GM18870 (cell line): ENCODE data around the gene TNRC6C.
"Not testable (repeated sequence)": the region's sequence is repeated elsewhere in the genome, so short reads cannot be mapped to it uniquely, and the experiment has no call there.

Experiments
- ATAC-seq: cut with Tn5 transposase; IDR thresholded peaks from one replicate; pipeline ENCODE4 v1.9.1; 2021; ENCODE audit warnings: moderate library complexity; ENCODE audit not compliant: unreplicated experiment

The TNRC6C gene

DNA sequence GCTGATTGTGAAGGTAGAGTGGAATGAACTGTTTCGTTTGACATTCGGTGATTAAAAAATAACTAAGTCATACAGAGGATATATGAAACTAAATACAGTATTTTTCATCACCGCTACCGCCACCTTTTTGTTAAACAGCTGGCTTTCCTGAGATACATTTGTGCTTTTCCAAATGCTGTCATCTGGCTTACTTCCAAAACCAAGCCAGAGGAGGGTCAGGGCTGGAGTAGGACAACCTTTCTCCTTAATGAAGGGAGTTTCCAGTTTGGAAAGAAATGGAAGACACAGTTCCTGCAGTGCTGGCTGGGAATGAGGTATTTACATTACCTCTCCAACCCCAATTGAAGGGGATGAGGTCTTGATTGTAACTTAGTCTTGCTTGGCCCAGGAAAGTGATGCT, 3.2 kb downstream of the TNRC6C start:
- ATAC-seq: no peak

DNA sequence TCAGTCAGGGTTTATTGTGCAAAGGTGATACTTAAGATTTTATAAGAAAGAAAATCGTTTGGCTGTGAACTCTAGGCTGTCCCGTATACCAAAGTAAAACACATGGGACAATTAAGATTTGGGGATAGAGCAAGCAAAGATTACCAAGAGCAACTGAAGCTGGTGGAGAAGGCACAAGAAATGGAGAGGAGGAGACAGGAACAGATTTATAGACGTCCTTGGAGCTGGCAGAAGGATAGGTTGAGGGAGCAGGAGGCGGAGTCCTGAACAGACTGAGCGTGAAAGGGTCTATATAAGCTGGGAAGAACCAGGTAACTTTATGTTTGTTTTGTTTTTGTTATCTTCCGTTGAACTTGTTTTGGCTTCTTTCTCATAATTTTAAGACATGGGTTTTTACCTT, 3.8 kb downstream of the TNRC6C start:
- no peak for ATAC-seq

DNA sequence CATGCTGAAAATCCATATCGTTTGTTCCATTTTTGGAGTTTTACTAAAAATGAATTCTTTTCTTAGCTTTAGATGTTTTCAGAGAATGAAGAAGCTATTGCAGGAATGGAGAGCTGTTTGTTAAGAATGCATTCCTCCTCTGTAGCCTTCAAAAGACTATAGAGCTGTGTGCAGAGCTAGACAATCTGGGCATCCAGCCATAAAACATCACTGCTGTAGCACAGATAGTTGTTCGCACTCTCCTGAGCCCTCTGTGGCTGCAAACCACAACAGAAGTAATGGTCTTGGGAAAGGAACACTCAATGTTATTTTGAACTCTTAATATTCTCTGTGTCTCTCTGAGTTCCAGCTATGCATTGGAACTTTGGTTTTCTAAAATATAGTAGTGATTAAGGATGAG, 4.9 kb downstream of the TNRC6C start:
- ATAC-seq: no peak

- no peak for ATAC-seq
These were observed 6.8 kb downstream of the TNRC6C start for GRCh38 chr17:77965352-77965751.

GRCh38 chr17:77966476-77966875, 8.0 kb downstream of the TNRC6C start:
- no peak for ATAC-seq

DNA sequence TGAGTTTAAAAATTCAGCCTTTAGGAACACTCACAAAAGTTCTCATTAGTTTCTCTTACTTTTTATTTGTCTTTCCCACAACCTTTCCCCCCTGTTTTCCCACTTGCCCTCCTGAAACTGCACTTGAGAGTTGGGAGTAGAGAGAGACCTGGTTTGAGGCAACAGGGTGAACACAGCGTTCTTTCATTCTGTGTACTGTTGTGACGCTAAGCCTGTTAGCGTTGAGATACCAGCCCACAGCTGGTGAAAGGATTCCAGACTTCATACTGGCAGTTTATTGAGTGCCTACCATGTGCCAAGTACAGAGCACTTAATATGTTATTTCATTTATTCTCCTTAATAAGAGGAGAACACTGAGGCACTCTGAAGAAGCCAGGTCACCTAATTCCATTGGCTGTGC, 10.3 kb downstream of the TNRC6C start:
- ATAC-seq: no peak

DNA sequence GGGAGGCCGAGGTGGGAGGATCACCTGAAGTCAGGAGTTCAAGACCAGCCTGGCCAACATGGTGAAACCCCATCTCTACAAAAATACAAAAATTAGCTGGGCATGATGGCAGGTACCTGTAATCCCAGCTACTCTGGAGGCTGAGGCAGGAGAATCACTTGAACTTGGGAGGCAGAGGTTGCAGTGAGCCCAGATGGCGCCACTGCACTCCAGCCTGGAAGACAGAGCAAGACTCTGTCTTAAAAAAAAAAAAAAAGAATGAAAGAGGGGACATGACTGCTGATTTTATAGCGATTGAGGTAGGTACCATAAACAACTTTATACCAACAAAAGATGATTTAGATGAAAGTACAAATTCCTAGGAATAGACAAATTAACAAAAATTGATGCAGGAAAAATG, 13.8 kb downstream of the TNRC6C start:
- not testable (repeated sequence) for ATAC-seq

- ATAC-seq: no peak
These were observed 15.4 kb downstream of the TNRC6C start for GRCh38 chr17:77973953-77974352.

DNA sequence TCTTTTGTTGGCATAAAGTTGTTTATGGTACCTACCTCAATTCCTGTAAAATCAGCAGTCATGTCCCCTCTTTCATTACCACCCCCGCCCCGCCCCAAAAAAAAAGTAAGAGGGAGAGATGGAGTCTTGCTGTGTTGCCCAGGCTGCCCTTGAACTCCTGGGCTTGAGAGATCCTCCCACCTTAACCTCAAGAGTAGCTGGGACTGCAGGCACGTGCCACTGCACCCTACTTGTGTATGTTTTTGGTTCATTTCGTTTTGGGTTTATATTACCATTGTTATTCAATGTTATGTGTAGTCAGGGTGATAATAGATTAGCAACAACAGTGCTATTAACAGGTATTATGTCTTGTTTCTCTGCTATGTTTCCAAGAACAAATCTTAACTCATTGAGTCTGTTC, 15.9 kb downstream of the TNRC6C start:
- no peak for ATAC-seq

GRCh38 chr17:77982430-77982829, 23.9 kb downstream of the TNRC6C start:
- ATAC-seq: not testable (repeated sequence)

DNA sequence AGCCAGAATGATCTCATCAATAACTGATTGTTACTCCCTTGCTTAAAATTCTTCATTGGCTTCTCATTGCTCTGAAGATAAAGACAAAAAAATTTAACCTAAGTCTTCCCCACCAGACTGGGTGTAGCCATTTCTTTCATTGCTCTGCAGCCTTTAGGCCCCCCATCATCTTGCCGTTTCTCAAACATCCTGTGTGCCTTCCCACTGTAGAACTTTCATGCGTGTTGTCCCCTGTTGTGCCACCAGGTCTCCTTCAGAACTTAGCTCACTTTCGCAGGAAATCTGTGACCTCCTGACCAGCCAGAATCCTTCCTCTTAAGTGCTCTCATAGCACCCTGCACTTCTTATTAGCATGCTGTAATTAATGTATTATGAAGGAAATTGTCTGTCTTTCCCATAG, 31.8 kb downstream of the TNRC6C start:
- no peak for ATAC-seq

- not testable (repeated sequence) for ATAC-seq
These were observed 35.2 kb downstream of the TNRC6C start for GRCh38 chr17:77993735-77994134.

- ATAC-seq: no peak
These were observed 36.8 kb downstream of the TNRC6C start for GRCh38 chr17:77995146-77995852.

DNA sequence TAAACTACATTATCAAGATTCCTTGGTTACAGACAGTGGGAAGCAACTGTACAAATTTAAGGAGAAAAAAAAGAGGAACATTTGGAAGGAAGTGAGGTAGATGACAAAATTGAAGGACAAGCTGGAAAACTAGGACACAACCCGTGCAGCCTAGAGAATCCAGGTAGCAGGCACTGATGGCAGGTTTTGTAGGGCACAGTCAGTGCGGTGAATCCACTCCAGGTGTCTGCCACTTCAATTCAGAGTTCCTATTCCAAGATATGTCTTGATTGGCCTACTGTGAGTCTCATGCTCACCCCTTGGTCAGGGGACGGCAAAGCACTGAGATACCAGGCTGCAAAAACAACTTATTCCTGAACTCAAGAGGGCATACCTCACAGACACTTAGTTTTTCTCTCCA, 37.8 kb downstream of the TNRC6C start:
- no peak for ATAC-seq

- no peak for ATAC-seq
These were observed 41.1 kb downstream of the TNRC6C start for GRCh38 chr17:77999413-78000173.

- no peak for ATAC-seq
These were observed 41.8 kb downstream of the TNRC6C start for GRCh38 chr17:78000341-78000740.

DNA sequence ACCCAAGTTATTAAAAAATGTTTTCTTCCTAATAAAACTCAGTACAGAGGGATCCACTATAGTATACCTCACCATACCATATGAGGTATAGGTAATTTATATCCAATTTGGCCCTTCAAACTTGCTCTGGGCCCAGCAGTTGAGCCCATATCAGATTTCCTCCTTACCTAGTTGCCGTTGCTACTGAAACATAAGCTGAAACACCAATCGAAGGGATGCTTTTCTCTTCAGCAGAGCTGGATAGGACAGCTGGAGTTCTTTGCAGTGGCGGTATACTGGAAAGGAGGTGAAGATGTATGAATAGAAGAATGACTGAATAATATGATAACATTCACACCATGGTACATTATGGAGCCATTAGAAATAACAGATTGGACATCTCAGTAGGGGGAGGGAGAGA, 42.7 kb downstream of the TNRC6C start:
- ATAC-seq: no peak

DNA sequence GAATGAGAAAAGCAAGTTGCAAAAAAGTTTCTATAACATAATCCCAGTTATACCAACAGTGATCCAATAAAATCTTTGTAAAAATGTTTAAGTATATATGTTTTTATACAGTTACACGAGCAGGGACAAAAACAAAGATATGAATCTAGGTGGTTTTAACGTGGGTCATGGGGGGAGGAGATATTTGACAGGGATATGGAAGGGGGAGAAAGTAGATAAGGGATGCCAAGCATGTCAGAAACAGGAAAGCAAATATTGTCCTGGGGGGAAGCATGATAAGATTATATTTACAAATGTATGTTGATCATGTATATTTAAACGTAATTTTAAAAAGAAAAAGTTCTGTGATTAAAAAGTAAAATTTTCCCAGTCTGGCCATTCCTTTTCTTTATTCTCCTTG, 43.1 kb downstream of the TNRC6C start:
- no peak for ATAC-seq

- no peak for ATAC-seq
These were observed 43.7 kb downstream of the TNRC6C start for GRCh38 chr17:78002166-78002565.

GRCh38 chr17:78005452-78006171, 47.1 kb downstream of the TNRC6C start:
- ATAC-seq: no peak

GRCh38 chr17:78006338-78006737, 47.8 kb downstream of the TNRC6C start:
- no peak for ATAC-seq

DNA sequence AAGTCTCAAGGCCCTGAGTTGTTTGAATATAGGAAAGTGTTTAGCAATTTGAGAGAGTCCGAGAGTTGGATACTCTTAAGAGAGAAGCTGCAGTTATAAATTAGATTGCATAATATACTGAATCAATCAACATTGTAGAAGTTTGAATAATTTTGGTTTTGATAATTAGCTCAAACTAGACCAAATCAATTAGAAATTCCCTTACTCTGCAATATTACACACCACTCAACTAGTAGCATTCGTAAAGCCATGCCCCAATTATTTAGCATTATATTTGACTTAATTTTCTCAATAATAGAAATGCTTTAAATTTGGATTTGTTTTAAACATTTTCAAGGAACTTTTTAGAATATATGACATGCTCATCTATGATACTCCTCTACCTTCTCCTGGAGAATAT, 49.1 kb downstream of the TNRC6C start:
- ATAC-seq: no peak
